SH-SY5Y (cell line): ENCODE results near the gene HOXB6.

Experiments used
- GATA2 ChIP-seq: IDR thresholded peaks from 2 replicates; pipeline ENCODE4 v1.6.1; 2011; ENCODE audit warnings: mild to moderate bottlenecking, low read depth, low read length
- GATA3 ChIP-seq: IDR thresholded peaks from 2 replicates; pipeline ENCODE4 v1.6.1; 2011; ENCODE audit warnings: low read depth, mild to moderate bottlenecking, low read length, moderate library complexity

GRCh38 chr17:48627623-48628521, 23.1 kb upstream of the HOXB6 start:
- TF ChIP-seq GATA2 (no peak), GATA3 (no peak)
